ENCODE results near the gene LRRC73. TPM values are rescaled to one million over a fixed set of nuclear protein-coding genes. Genes with fewer than 3 reads are reported as not detected.

Gene LRRC73
- total and polyA plus RNA-seq, 9 of the 15 experiments (the other 6 are each of a cell fraction or from before 2014, with no cell fraction given): 0.07 to 0.55 (median 0.16) TPM; not detected in 3

DNA sequence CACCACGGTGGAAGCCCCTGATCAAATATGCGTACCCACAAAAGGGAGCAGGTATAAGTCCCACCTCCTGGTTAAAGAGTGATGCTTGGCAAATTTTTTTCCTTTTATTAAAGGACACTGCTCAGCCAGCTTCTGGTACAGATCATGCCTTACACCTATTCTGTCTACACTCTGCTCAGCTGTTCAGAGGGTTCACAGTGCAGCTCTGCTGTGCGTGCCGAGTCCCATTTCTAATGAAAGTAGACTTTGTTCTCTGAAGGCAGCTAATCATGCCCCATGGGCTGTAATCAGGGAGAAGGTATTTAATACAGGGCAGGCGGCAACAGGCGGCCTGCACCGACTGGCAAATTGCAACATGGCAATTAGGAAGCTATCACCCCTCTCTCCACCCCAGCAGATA lies 16.3 kb downstream of the LRRC73 start:
- no peak for TF ChIP-seq PPARD (CRISPR knock-in tag; IDR thresholded peaks at IDR 0.05)
- TF ChIP-seq ZNF274 (IDR thresholded peaks at IDR 0.05; ENCODE audit: borderline replicate concordance, low read depth, low read length): no peak
- TF ChIP-seq HNRNPH1 (optimal IDR thresholded peaks at IDR 0.05; ENCODE audit: low read depth, low read length): no peak
- TF ChIP-seq RB1 (IDR thresholded peaks at IDR 0.05; ENCODE audit: low read depth): no peak
- TF ChIP-seq, protein P1, sequence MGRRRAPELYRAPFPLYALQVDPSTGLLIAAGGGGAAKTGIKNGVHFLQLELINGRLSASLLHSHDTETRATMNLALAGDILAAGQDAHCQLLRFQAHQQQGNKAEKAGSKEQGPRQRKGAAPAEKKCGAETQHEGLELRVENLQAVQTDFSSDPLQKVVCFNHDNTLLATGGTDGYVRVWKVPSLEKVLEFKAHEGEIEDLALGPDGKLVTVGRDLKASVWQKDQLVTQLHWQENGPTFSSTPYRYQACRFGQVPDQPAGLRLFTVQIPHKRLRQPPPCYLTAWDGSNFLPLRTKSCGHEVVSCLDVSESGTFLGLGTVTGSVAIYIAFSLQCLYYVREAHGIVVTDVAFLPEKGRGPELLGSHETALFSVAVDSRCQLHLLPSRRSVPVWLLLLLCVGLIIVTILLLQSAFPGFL (CRISPR knock-in tag; IDR thresholded peaks at IDR 0.05): no peak
- TF ChIP-seq FOXJ2 (tag; IDR thresholded peaks at IDR 0.05): no peak
- Histone ChIP-seq H3K9me3 (replicated peaks; ENCODE audit: control insufficient read depth, insufficient read depth, low read depth, low read length) (no peaks in the 10 kb centered on the region), H3K4me2 (ENCODE audit: insufficient read depth, low read length) (no peak overlapping the region), H2AFZ (ENCODE audit: low read depth, low read length) (no peak overlapping the region), H4K20me1 (replicated peaks; ENCODE audit: control insufficient read depth, insufficient read depth, low read length) (peaks cover 29% of the 10 kb centered on the region), H3K36me3 (ENCODE audit: control insufficient read depth, insufficient read depth, low read length) (peaks cover 14% of the 10 kb centered on the region; the same call in 1 of the 3 replicates), H3K4me1 (replicated peaks in 1 of 2; ENCODE audit: control insufficient read depth in 2 of 2, insufficient read depth in 2 of 2, low read length in 2 of 2) (peaks cover 16 to 36% of the 10 kb centered on the region in 2 experiments), H3K9ac (ENCODE audit: insufficient read depth in 1 of 2, low read depth in 2 of 2, low read length in 2 of 2) (peak overlapping the region in 1 of 2 experiments; percentile 47; a peak in 1 of 4 replicates), H3K27me3 (ENCODE audit: control insufficient read depth in 2 of 2, insufficient read depth in 2 of 2, low read length in 2 of 2) (no peaks in the 10 kb centered on the region), H3K4me3 (no peak overlapping the region), H3K79me2 (ENCODE audit: control insufficient read depth, insufficient read depth, low read length) (0 out of 3 replicates have a peak, but pooled peaks cover 3% of the 10 kb centered on the region), H3K9me1 (ENCODE audit: control insufficient read depth, insufficient read depth, low read length) (peaks cover 3% of the 10 kb centered on the region), H3K27ac (ENCODE audit: extremely low read depth, low read depth, low read length) (no peak overlapping the region)
- CTCF ChIA-PET (ENCODE audit: low intra/inter-chr PET ratio): no interaction called here
- POLR2A ChIA-PET: interaction anchor here (0.6 to 8.5 kb wide), 7 partner anchors 9 to 312 kb away, joined by 3 to 54 read pairs (median 4); partner anchors contain the start of genes CUL9 and LRRC73
- FAIRE-seq (no peak), DNase-seq (ENCODE audit: extremely low read depth in 1 of 4, low spot score in 3 of 4) (no peak), ATAC-seq (no peak)
- 76% methylated on average over 7 of the region's 7 CpGs for WGBS (ENCODE audit: insufficient coverage, low coverage, missing lambda C conversion rate)
- intact Hi-C loops (cut with micrococcal nuclease) (no loop called here), in situ Hi-C loops (cut with MboI) (loop anchor here (5.0 kb wide), 1 partner anchor 232 kb away; no protein-coding TSS in a partner anchor)
- no TSS peak for BruUV-seq (replicated peaks)

All from K562 (cell line).